ENCODE measurements around the gene ADAMTS15. TPM values are rescaled to one million over a fixed set of nuclear protein-coding genes. Genes with fewer than 3 reads are reported as not detected.

The ADAMTS15 gene
- total and polyA plus RNA-seq, 12 donors = 7.7 to 49.4 (median 16.4) TPM

DNA sequence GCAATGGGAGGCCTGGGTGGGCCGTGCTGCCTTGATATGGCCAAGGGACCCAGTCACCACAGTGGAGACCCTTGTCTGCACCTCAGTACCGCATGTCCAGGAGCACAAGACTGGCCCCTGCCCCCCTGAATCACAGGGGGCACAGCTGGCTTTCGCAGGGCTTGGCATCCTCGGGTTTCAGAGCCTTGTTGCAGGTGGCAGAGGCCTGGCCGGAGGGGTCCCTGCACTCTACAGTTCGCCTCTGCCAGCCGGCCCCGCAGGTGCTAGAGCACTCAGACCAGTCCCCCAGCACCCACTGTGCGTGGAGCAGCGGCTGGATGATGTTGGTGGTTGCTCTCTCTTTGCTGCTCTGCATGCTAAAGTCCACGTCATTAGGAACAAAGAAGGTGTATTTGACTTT lies 43.0 kb upstream of the ADAMTS15 start:
- no peaks in the 10 kb centered on the region for H3K36me3 ChIP-seq
- H3K27me3 ChIP-seq = no peaks in the 10 kb centered on the region
- TF ChIP-seq, protein P1, sequence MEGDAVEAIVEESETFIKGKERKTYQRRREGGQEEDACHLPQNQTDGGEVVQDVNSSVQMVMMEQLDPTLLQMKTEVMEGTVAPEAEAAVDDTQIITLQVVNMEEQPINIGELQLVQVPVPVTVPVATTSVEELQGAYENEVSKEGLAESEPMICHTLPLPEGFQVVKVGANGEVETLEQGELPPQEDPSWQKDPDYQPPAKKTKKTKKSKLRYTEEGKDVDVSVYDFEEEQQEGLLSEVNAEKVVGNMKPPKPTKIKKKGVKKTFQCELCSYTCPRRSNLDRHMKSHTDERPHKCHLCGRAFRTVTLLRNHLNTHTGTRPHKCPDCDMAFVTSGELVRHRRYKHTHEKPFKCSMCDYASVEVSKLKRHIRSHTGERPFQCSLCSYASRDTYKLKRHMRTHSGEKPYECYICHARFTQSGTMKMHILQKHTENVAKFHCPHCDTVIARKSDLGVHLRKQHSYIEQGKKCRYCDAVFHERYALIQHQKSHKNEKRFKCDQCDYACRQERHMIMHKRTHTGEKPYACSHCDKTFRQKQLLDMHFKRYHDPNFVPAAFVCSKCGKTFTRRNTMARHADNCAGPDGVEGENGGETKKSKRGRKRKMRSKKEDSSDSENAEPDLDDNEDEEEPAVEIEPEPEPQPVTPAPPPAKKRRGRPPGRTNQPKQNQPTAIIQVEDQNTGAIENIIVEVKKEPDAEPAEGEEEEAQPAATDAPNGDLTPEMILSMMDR (IDR thresholded peaks at IDR 0.05) = no peak
- peaks cover 2 to 50% (median 30%) of the 10 kb centered on the region in 9 donors for H3K4me1 ChIP-seq
- no peaks in the 10 kb centered on the region for H3K9me3 ChIP-seq
- DNase-seq (no peak), ATAC-seq (no peak)
- 93 to 95% methylated on average over 11 of the region's 11 CpGs for WGBS, 2 donors
- no peak overlapping the region for H3K27ac ChIP-seq
- intact Hi-C loops (cut with DNase I) = loop anchor here in 1 of 10 donors (10.0 kb wide), 1 partner anchor 191 kb away; no protein-coding TSS in a partner anchor
- H3K4me3 ChIP-seq = no peak overlapping the region

DNA sequence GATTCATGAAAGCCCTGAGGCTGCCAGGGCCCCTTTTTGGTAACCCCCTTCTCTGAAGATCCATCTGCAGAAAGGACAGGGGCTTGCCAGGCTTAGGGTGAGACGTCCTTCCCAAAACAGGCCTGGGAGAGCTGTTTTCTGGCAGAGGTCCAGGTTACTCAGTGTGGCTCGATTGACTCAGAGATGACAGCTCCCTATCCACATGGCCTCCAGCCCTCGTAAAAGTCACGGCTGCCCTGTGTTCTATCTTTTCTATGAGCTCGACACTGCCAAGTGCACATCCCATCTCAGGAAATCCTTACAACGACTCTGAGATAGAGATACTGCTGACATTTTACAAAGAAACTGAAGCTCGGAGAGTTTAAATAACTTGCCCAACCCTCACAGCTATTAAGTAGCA lies 40.5 kb upstream of the ADAMTS15 start:
- WGBS, 2 donors = 13 to 22% methylated on average over 7 of the region's 7 CpGs
- peaks cover 1 to 29% (median 11%) of the 10 kb centered on the region in 9 donors for H3K4me1 ChIP-seq
- H3K27me3 ChIP-seq = peaks cover 0 to 3% (median 0%) of the 10 kb centered on the region in 7 donors
- peak overlapping the region in 2 of 10 donors; percentile 2 to 6 for H3K27ac ChIP-seq
- intact Hi-C loops (cut with DNase I) = loop anchor here in 1 of 10 donors (10.0 kb wide), 1 partner anchor 193 kb away; no protein-coding TSS in a partner anchor
- TF ChIP-seq, protein P1 (IDR thresholded peaks at IDR 0.05) = no peak
- no peaks in the 10 kb centered on the region for H3K9me3 ChIP-seq
- peak in 1 of 2 donors; percentile 59 for DNase-seq
- peak; percentile 42 to 76 (median 57) for ATAC-seq
- H3K36me3 ChIP-seq = no peaks in the 10 kb centered on the region
- H3K4me3 ChIP-seq = no peak overlapping the region

DNA sequence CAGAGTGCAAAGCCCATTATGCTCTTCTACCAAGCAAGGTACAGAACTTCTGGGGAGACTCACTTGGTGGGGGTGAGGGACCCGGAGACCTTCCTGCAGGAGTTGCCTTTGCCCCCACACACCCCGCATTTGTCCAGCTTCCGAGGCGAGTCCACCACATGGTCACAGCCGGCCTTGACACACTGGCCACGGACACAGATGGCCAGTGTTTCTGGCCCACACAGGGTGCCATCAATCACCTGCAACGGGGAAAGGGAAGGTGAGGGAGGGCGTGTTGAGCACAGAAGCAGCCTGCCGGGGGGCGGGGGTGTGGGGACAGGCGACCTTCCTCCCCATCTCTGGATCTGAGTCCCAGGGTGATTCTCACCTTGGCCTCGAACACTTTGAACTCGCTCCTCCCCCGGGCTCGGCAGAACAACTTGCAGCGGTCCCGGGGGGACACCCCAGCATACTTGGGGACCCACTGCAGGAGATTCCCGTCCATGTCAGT lies 40.0 kb upstream of the ADAMTS15 start:
- Histone ChIP-seq H3K4me1 (peaks cover 0 to 24% (median 7%) of the 10 kb centered on the region in 9 donors), H3K27me3 (peaks cover 0 to 3% (median 0%) of the 10 kb centered on the region in 7 donors), H3K36me3 (no peaks in the 10 kb centered on the region), H3K27ac (peak overlapping the region in 2 of 10 donors; percentile 2 to 6), H3K9me3 (no peaks in the 10 kb centered on the region), H3K4me3 (no peak overlapping the region)
- intact Hi-C loops (cut with DNase I) = loop anchor here in 1 of 10 donors (10.0 kb wide), 1 partner anchor 194 kb away; no protein-coding TSS in a partner anchor
- WGBS, 2 donors = 79 to 83% methylated on average over 18 of the region's 18 CpGs
- no peak for DNase-seq
- TF ChIP-seq, protein P1 (IDR thresholded peaks at IDR 0.05) = no peak
- peak in 1 of 8 donors; percentile 21 for ATAC-seq

DNA sequence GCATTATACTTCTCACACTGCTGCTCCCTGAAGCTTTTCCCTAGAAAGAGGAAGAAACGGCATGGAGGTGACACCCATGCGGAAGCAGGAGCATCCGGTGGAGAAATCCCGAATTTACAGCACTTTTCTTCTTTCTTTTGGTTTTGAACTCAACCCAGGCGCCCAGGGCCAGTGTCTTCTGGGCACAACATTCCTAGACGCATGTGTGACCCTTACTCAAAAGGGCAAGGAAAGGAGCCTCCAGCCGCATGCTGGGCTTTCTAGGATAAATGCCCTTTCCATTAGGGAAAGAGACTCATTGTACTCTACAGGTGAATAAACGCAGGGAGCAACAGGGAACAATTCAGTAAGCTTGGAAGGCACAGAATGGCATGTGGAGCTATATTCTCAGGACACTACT lies 39.5 kb upstream of the ADAMTS15 start:
- Histone ChIP-seq H3K9me3 (no peaks in the 10 kb centered on the region), H3K4me3 (no peak overlapping the region), H3K36me3 (no peaks in the 10 kb centered on the region), H3K27ac (no peak overlapping the region), H3K27me3 (peaks cover 0 to 3% (median 0%) of the 10 kb centered on the region in 7 donors), H3K4me1 (peaks cover 0 to 20% (median 7%) of the 10 kb centered on the region in 9 donors)
- ATAC-seq (no peak), DNase-seq (no peak)
- intact Hi-C loops (cut with DNase I) = loop anchor here in 1 of 10 donors (10.0 kb wide), 1 partner anchor 194 kb away; no protein-coding TSS in a partner anchor
- TF ChIP-seq, protein P1 (IDR thresholded peaks at IDR 0.05) = no peak
- WGBS, 2 donors = 87 to 89% methylated on average over 8 of the region's 8 CpGs

All from heart right ventricle (tissue), 16 donors.